ENCODE measurements around the gene ICAM2. TPM values are rescaled to one million over a fixed set of nuclear protein-coding genes. Genes with fewer than 3 reads are reported as not detected.

Gene ICAM2
- total RNA-seq, result 10 to 100 TPM in 2 of 4 donors, 1 to 10 TPM in 2; 2.1 to 25.6 (median 9.7) TPM

- H3K36me3 ChIP-seq, result no peaks in the 10 kb centered on the region
- H3K4me1 ChIP-seq, result peaks cover 0 to 14% (median 0%) of the 10 kb centered on the region in 4 donors
- H3K27ac ChIP-seq, result peak within 1 kb of the TSS; percentile 76 to 92 (median 88)
- peak within 1 kb of the TSS; percentile 50 to 58 (median 50) for H3K4me3 ChIP-seq
- H3K27me3 ChIP-seq, result no peaks in the 10 kb centered on the region
- H3K9me3 ChIP-seq, result no peaks in the 10 kb centered on the region
- peak; percentile 39 to 51 for TF ChIP-seq POLR2A (IDR thresholded peaks at IDR 0.05)
- TF ChIP-seq, protein P1, sequence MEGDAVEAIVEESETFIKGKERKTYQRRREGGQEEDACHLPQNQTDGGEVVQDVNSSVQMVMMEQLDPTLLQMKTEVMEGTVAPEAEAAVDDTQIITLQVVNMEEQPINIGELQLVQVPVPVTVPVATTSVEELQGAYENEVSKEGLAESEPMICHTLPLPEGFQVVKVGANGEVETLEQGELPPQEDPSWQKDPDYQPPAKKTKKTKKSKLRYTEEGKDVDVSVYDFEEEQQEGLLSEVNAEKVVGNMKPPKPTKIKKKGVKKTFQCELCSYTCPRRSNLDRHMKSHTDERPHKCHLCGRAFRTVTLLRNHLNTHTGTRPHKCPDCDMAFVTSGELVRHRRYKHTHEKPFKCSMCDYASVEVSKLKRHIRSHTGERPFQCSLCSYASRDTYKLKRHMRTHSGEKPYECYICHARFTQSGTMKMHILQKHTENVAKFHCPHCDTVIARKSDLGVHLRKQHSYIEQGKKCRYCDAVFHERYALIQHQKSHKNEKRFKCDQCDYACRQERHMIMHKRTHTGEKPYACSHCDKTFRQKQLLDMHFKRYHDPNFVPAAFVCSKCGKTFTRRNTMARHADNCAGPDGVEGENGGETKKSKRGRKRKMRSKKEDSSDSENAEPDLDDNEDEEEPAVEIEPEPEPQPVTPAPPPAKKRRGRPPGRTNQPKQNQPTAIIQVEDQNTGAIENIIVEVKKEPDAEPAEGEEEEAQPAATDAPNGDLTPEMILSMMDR (IDR thresholded peaks at IDR 0.05), result peak in 2 of 6 experiments; percentile 26 to 39
- peak in 2 of 3 donors; percentile 96 for DNase-seq
Measured at GRCh38 chr17:64020056-64020766, at the start of gene ICAM2. ICAM2 (minus strand) TSS chr17:64020633; CDS start chr17:64006691, 13,942 bp downstream.

- H3K27me3 ChIP-seq, result no peaks in the 10 kb centered on the region
- H3K36me3 ChIP-seq, result peaks cover 0 to 47% (median 0%) of the 10 kb centered on the region in 3 donors
- no peak for DNase-seq
- H3K4me3 ChIP-seq, result no peak overlapping the region
- H3K27ac ChIP-seq, result no peak overlapping the region
- H3K4me1 ChIP-seq, result peaks cover 0 to 7% (median 0%) of the 10 kb centered on the region in 4 donors
- peaks cover 0 to 14% (median 0%) of the 10 kb centered on the region in 4 donors for H3K9me3 ChIP-seq
- TF ChIP-seq, protein P1 (IDR thresholded peaks at IDR 0.05), result no peak
- no peak for TF ChIP-seq POLR2A (IDR thresholded peaks at IDR 0.05)
Measured at GRCh38 chr17:64070213-64070612, 49.8 kb upstream of the ICAM2 start.

GRCh38 chr17:64069143-64069542, 48.7 kb upstream of the ICAM2 start:
- no peak for DNase-seq
- H3K27ac ChIP-seq, result no peak overlapping the region
- H3K9me3 ChIP-seq, result peaks cover 0 to 14% (median 0%) of the 10 kb centered on the region in 4 donors
- H3K4me3 ChIP-seq, result no peak overlapping the region
- H3K4me1 ChIP-seq, result peaks cover 0 to 6% (median 0%) of the 10 kb centered on the region in 4 donors
- no peaks in the 10 kb centered on the region for H3K27me3 ChIP-seq
- H3K36me3 ChIP-seq, result peaks cover 0 to 47% (median 0%) of the 10 kb centered on the region in 3 donors
- TF ChIP-seq, protein P1 (IDR thresholded peaks at IDR 0.05), result no peak
- no peak for TF ChIP-seq POLR2A (IDR thresholded peaks at IDR 0.05)

DNA sequence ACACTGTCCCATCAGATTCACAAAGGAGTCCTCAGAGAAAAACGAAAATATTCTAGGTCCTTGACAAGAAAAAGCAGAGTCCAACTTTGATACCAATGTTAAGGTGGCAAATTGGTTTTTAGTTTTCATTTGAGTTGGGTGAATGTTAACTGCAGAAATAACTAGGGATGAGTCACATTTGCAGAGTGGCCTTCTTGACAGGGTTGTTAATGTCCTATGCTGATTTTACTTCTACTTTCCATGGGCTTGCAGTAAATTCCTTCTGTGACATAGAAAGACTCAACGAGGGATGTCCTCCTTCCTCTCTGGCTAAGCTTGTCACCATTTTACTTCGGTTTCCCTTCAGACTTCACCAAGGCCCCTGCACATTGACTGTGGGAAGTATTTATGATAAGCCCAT, 47.2 kb upstream of the ICAM2 start:
- Histone ChIP-seq H3K9me3 (peaks cover 0 to 14% (median 0%) of the 10 kb centered on the region in 4 donors), H3K36me3 (peaks cover 0 to 47% (median 0%) of the 10 kb centered on the region in 3 donors), H3K27me3 (no peaks in the 10 kb centered on the region), H3K27ac (peak overlapping the region in 1 of 4 donors; percentile 50), H3K4me3 (no peak overlapping the region), H3K4me1 (peaks cover 0 to 18% (median 0%) of the 10 kb centered on the region in 4 donors)
- no peak for DNase-seq
- no peak for TF ChIP-seq POLR2A (IDR thresholded peaks at IDR 0.05)
- TF ChIP-seq, protein P1 (IDR thresholded peaks at IDR 0.05), result no peak

- DNase-seq, result peak in 2 of 3 donors; percentile 58 to 67
- Histone ChIP-seq H3K9me3 (peaks cover 0 to 14% (median 0%) of the 10 kb centered on the region in 4 donors), H3K4me1 (peaks cover 0 to 18% (median 0%) of the 10 kb centered on the region in 4 donors), H3K4me3 (peak overlapping the region in 1 of 4 donors; percentile 32), H3K27ac (peak overlapping the region; percentile 24 to 50 (median 38)), H3K36me3 (peaks cover 0 to 44% (median 0%) of the 10 kb centered on the region in 3 donors), H3K27me3 (no peaks in the 10 kb centered on the region)
- TF ChIP-seq, protein P1 (IDR thresholded peaks at IDR 0.05), result no peak
- TF ChIP-seq POLR2A (IDR thresholded peaks at IDR 0.05), result no peak
Measured at GRCh38 chr17:64066716-64067115, 46.3 kb upstream of the ICAM2 start.

All from Peyer's patch (tissue), 4 donors.